Stimulated activated CD8-positive, alpha-beta memory T cell treated with anti-CD3 and anti-CD28 coated beads, Interleukin-4, amount 100 ng/mL, for 24 hours (primary cell): ENCODE data around the gene MACROD2.
"Not testable (repeated sequence)": the region's sequence is repeated elsewhere in the genome, so short reads cannot be mapped to it uniquely, and the experiment has no call there.

Experiments used
- DNase-seq: peaks from one replicate; pipeline ENCODE4 v3.0.0-alpha.2; 2020; ENCODE audit warnings: low read depth

MACROD2 gene

DNA sequence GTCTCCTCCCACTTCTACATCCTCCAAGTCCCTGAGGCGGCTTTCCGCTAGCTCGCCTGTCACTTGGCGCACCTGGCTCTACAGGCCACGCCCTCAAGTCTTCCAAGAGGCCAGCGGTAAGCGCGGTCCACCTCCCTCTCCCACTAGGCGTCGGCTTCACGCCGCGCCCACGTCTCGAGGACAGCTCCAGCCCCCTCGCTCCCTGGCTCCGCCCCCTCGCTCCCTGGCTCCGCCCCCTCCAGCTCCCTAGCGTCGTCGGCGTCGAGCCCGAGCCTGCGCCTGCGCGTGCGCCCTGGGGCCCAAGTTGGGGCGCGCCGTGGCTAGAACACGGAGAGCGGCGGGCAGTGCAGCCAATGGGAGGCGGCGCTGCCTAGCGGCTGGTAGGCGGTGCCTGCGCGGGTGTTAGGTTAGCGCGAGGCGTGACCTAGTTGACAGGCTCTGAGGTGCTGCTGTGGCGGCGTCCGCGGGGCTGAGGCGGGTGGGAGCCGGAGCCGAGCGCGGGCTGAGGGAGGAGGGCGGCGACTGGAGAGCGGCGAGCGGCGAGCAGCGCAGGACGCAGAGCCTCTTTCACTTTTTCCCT, at the start of gene MACROD2:
Gene MACROD2 (plus strand): TSS at position 431 of the 580 bp plus-strand sequence.
- DNase-seq: peak; percentile 8

DNA sequence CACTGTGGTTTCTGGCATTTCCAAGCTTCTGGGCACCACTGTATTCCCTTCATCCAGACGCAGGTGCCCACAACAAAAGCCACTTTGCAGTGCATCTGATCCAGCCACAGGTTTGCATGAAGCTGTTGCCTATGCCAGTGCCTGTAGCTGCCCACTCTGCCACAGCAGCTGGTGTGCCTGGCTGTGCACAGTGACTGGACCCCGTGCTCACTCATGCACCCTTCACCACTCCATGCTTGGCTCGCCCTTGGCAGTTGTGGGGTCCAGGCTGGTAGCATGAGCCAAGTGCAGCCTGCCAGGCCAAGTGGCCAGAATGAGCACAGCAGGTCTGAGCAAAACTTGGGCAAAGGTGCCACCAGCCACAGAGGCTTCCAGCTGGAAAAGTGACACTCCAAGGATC, 47.6 kb upstream of the MACROD2 start:
- no peak for DNase-seq

DNA sequence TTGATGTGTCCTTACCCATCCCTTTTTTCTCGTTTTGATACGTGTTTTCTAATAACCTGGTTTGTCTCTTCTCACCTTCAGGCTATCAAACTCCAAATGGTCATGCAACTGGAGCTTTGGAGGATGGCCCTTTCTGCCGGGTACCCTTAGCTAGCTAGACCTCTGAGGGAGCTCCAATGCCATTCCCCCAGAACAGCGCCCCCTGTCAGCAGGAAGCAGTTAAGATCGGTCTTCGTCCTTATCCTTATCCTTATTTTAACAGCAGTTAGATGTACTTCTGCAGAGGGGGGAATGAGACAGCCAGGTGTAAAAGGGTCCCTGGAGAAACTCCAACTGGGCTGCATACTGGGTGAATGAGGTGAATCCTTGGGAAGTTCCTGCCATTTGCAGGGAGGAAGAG, 42.1 kb upstream of the MACROD2 start:
- DNase-seq: no peak

DNA sequence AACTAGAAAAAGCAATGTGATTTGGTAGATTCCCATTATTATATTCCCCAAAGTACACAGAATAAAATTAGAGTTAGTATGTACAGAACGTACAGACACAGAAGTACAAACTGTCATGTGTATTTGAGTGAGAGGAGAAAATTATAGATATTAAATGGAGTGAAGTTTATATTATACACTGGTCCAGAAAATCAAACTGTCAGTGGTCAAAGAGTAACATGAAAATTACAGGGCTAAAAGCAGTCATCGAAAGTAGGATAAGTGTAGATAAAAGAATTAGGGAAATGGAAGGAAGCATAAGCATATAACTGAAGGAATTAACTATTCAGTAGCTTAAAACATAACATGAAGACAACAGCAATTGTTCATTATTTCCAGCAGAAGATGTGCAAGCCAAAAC, 35.2 kb upstream of the MACROD2 start:
- DNase-seq: no peak

DNA sequence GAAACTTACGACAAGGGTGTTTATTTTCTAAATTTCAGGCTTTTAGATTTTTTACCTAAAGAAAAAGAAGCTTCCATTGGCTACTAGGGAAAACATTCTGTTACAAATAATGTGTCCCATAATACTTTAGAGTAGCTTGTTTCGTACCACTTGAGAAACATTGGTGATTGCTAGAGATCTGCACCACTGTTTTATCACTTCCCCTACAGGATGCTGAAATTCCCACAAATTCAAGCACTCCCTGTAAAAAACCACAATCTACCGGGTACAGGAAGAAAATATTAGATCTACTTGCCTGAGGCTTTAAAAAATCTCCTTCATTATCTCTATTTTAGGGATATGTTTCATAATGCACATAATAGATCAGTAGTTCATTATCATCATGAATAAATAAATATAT, 34.8 kb upstream of the MACROD2 start:
- DNase-seq: no peak

DNA sequence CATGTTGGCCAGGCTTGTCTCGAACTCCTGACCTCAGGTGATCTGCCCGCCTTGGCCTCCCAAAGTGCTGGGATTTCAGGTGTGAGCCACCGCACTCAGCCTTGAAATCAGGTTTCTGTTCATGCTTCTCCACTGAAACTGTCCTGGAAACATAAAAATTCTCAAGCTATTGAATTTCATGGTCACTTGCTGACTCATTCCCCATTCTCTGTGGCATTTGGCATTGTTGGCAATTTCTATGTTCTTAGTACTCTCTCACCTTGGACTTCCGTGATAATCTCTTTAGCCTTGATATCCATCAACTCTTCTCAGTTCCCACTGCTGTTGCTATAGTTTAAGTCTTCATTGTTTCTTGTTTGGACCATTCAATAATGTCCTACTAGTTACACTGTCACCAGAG, 11.1 kb upstream of the MACROD2 start:
- DNase-seq: no peak

DNA sequence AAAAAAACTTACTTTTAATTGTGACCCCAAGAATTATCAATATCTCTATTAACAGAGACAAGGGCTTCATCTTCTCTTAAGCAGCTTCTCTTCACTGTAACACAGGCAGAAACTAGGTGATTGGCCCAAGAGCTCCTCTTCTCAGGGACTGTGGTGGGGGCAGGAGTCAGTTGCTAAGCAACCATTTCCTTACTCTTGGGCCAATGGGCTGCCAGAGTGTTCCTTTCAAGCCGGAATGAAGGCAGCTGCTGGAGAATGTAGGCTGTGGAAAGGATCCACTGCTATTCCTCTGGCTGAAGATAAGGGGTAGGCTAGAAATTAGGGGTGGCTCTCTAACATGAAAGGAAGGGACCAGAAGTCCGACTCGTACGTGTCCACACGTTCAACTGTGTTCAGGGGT, 4.9 kb upstream of the MACROD2 start, which contains the start of gene SEL1L2:
Gene SEL1L2 (minus strand): TSS at position 150 of the 400 bp plus-strand sequence. CDS start 80 bp downstream, at position 70.
- DNase-seq: no peak

DNA sequence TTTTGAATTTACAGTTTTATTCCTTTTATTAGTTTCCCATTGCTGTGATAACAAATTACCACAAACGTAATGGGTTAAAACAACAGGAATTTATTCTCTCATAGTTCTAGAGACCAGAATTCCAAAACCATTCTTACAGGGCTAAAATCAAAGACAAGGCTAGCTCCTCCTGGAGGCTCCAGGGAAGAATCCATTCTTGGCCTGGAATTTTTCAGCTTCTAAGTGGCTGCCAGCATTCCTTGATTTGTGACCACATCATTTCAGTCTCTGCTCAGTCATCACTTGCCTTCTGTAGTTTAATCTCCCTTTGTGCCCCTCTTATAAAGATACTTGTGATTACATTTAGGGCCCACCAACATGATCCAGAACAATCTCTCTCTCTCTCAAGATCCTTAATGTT, 4.0 kb upstream of the MACROD2 start:
- DNase-seq: no peak

DNA sequence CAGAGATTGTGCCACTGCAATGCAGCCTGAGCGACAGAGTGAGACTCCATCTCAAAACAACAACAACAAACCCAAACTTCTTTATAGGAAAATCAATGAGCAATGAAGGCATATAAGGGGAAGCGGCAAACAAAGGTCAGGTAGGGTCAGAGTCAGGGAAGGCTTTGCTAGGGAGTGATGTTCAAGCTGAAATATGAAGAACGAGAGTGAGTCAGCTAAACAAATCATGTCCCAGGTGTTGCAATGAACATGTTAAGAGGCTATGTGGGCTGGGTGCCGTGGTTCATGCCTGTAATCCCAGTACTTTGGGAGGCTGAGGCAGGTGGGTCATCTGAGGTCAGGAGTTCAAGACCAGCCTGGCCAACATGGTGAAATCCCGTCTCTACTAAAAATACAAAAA, 3.4 kb upstream of the MACROD2 start:
- DNase-seq: not testable (repeated sequence)

DNA sequence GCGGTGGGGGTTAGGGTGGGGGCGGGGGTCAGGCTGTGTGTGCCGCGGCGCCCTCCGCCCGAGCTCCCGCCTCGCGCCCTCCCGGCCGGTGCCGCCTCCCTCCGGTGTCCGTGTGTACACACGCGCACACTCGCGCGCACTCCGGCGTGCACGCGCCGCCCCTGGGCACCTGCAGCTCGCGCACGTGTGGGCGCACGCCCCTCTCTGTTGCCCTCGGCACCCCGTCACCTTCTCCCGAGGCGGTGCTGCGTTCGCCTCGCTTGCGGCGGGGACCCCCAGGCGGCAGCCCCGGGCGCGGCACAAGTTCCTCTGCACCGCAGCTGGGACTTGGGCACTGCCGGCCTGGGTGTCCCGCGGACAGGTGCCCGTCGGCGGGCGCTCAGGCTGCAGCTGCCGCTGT, 525 bp downstream of the MACROD2 start:
- DNase-seq: no peak

DNA sequence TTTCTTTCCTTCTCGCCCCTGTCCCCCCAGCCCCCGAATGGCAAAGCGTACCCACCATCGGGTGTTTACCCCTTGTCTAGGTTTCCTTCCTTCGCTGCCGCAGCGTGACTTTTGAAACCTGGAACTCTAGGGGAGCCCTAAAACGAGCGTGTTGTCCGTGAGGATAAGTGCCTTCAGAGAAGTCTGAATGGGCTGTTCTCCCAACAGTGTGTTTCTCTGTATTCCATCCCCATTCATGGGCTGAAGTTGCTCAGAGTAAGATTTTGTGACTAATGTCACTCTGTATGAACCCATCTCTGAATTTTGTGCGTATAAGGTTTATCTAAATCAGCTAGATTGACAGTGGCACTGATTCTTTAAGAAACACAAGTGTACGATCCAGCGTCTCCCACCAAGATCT, 949 bp downstream of the MACROD2 start:
- DNase-seq: no peak

DNA sequence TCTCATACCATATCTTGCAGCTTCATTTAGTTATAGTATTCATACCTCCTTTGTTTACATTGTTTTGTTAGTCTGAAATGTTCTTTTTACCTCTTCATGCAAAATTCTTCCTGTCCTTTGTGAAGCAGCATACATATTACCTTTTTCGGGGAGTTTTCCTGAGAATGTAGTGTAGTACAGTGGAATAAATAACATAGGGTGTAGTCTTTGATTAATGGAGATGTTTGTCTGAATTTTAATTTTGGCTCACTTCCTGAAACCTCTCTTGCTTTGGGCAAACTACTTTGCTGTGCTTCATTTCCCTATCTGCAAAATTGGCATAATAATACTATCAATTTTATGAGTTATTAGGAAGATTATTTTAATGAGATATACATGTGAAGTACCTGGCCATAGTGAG, 5.6 kb downstream of the MACROD2 start:
- DNase-seq: no peak

DNA sequence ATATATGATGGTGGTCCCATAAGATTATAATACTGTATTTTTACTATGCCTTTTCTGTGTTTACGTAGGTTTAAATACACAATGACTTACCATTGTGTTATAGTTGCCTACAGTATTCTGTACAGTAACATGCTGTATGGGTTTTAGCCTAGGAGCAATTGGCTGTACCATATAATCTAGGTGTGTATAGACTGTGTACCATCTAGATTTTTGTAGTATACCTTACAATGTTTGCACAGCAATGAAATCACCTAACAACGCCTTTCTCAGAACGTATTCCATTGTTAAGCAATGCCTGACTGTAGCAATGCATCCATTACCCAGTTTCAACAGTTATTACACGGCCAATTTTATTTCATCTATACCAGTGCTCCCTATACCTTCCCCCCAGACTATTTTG, 10.7 kb downstream of the MACROD2 start:
- no peak for DNase-seq

DNA sequence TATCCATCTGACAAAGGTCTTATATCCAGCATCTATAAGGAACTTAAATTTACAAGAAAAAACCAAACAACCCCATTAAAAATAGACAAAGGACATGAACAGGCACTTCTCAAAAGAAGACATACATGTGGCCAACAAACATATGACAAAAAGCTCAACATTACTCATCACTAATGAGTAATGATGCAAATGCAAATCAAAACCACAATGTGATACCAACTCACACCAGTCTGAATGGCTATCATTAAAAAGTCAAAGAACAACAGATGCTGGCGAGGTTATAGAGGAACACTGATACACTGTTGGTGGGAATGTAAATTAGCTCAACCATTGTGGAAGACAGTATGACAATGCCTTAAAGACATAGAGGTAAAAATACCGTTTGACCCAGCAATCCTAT, 13.9 kb downstream of the MACROD2 start:
- no peak for DNase-seq

DNA sequence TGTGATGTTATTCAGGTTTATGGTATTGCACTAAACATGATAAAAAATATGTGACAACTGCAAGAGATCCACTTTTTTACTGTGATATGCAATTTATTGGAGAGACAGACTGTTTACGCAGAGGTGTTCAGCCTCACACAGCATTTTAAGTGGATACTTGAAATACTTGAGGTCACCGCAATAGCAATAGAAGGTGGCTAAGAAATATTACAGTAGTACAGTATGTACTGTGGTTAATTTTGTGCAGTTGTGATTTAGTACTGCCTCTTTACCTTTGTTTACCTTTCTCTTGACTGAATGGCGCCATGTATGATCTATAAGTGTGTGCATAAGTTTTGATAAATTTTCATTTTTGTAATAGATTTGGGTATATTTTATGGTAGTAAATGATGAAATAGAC, 17.4 kb downstream of the MACROD2 start:
- no peak for DNase-seq

DNA sequence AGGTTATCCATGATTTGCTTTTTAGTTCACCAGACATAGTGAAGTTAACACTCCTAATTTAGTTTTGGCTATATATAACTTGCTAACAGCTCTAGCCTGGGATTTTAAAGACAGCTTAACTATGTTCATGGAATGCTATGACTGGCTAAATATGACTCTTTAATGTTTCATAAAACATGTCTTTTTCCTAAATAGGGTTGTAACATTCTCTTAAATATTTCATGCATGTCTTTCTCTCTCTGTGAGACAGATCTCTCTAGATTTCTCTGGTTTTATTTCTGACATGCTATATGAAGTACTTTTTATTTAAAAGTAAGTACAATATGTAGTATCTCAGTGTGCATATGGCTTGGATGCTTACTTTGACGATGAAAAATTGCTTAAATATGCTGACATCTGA, 35.7 kb downstream of the MACROD2 start:
- DNase-seq: no peak

DNA sequence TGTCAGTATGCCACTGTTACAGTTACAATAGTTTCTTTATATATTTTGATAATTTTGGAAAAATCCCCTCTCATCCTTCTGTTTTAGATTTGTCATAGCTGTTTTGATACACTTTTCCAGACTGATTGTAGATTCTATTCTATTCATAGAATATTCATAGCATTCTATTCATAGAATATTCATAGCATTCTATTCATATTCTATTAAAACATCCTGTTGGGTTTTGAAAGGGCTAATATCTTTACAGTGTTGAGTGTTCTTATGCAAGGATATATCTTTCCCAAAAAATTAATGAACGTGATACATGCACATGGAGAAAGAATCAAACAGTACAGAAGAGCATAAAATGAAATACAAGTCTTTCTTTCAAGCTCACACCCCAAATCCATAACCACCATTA, 38.0 kb downstream of the MACROD2 start:
- DNase-seq: no peak

DNA sequence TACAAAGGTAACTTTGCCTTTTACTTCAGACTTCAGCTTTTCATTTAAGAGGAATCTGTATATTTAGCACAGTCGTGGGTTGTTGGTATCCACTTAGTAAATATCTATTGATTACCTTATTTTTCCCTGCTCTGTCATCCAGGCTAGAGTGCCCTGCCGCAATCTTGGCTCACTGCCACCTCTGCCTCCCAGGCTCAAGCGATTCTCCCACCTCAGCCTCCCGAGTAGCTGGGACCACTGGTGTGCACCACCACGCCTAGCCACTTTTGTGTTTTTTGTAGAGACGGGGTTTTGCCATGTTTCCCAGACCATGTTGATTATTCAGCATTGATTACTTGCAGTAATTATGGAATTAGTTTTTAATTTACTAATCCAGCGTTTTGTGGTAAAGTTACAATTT, 41.3 kb downstream of the MACROD2 start:
- no peak for DNase-seq

DNA sequence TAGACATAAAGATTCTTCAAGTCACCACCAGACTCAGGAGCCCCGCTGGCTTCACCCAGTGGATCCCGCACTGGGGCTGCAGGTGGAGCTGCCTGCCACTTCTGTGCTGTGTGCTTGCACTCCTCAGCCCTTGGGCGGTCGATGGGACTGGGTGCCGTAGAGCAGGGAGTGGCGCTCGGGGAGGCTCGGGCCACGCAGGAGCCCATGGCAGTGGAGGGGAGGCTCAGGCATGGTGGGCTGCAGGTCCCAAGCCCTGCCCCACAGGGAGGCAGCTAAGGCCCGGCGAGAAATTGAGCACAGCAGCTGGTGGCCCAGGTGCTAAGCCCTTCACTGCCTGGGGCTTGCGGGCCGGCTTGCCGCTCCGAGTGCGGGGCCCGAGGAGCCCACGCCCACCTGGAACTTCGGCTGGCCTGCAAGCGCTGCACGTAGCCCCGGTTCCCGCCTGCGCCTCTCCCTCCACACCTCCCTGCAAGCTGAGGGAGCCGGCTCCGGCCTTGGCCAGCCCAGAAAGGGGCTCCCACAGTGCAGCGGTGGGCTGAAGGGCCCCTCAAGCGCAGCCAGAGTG, 49.5 kb downstream of the MACROD2 start:
- DNase-seq: not testable (repeated sequence)

DNA sequence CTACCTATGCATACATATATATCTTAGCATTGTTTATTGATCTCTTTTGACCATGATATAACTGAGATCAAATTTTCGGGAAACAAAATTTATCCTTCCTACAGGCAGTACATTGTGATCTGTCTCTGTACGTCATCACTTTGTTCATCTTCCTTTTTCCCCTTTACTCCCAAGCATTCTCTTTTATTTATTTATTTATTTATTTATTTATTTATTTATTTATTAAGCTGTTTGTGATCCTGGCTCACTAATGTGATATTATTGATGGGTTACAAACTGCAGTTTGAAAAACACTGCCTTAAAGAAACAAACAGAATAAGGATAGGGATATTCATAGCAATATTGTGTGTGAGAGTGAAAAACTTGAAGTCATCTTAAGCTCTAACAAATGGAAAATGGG, 51.2 kb downstream of the MACROD2 start:
- DNase-seq: no peak

DNA sequence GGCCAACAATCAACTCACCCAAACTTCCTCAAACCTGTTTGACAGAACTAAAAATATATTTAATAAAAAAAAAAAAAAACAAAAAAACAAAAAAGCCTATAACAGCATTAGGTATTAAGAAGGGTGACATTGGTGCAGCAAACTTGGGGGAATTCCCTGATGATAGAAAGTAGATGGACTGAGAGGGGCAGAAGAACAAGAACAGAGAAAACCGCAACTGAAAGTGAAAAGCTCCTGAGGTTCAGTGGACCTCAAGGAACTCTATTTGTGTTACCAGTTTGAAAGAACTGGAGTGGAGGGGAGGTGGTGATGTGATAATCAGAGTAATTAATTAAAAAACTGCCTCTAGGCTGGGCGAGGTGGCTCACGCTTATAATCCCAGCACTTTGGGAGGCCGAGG, 53.8 kb downstream of the MACROD2 start:
- no peak for DNase-seq

DNA sequence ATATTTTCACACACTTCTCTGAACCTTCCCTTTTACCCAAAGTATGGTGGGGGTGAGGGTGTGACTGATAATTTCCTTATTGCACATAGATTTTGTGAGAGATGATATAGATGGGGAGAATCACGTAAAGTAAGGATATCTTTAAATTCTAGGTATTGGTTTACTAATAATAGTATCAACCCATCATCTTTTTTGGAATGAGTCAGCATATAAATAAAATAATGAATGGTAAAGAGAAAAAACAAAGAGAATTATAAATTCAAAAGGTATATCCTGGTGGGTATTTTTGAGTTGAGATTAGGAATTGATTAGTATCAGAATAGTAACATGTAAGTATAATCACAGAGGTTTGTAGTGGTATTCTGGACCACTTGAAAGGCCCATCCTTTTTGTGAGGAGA, 56.1 kb downstream of the MACROD2 start:
- DNase-seq: no peak

DNA sequence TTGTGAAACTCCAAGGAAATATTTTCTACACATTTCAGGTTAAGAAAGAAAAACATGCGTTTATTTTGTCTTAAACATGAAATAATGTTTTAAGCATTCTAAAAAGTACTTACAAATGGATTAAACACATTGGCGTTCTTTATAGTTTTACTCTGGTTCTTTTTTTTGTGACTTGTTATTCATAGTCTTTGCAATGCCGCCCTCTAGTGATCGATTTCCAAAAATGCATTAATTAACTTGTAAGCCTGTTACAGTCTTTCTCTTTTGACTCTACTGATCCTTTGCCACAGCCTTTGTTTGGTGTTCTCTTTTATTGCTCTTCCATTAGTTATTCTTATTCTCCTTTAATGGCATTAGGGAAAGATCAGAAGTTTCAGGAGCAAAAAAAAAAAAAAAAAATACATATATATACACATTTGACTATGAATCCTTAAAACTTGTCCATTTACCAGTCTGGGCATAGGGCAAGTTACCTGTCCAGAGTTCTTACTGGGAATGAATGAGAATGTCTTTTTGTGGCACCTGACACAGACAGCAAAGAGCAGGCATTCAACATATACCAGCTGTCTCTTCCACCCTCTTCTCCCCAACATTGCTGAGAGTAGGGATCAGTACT, 59.9 kb downstream of the MACROD2 start:
- DNase-seq: no peak

DNA sequence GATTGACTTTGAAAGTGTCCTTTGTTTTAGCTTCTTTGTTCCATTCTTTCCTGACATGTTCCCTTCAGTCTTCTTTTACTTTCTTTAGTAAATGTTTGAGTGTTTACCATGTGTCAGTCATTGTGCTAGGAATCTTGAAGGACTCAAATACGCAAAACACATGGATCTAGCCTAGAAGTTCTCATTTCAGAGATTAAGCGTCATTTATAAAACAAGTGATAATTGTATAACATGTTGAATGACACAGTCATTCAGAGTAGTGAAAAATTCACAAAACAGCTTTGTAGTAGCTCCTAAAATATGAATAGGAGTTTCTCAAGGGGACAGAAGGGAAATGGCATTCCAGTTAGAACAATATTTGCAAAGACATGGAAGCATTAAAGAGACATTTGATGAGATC, 66.9 kb downstream of the MACROD2 start:
- no peak for DNase-seq
